PFSK-1 (cell line): ENCODE data around the gene F7.

Source experiments
- FOXP2 ChIP-seq: optimal IDR thresholded peaks from 2 replicates; pipeline ENCODE3; 2011; ENCODE audit warnings: borderline replicate concordance, control low read depth, inconsistent platforms; ENCODE audit not compliant: insufficient read depth; ENCODE audit errors: extremely low read length, extremely low read depth
- POLR2AphosphoS5 ChIP-seq: IDR thresholded peaks from 2 replicates; pipeline ENCODE4 v1.6.1; 2012; ENCODE audit warnings: low read depth, mild to moderate bottlenecking, control low read depth, low read length, moderate library complexity
- REST ChIP-seq, 2 experiments: IDR thresholded peaks; 2 replicates each; pipeline versions ENCODE4 v1.6.1 to v1.8.0; 2011 to 2012; ENCODE audit warnings: low read depth in 2 of 2, low read length in 2 of 2, control low read depth in 1 of 2, inconsistent platforms in 1 of 2, mild to moderate bottlenecking in 1 of 2, moderate library complexity in 1 of 2; ENCODE audit not compliant: insufficient read depth in 1 of 2
- SIN3A ChIP-seq: IDR thresholded peaks from 2 replicates; pipeline ENCODE4 v1.6.1; 2012; ENCODE audit warnings: mild to moderate bottlenecking, low read length, moderate library complexity, borderline replicate concordance; ENCODE audit not compliant: insufficient read depth
- TAF1 ChIP-seq: IDR thresholded peaks from 2 replicates; pipeline ENCODE4 v1.6.1; 2012; ENCODE audit warnings: low read length, control low read depth, borderline replicate concordance; ENCODE audit not compliant: insufficient read depth

The F7 gene

DNA sequence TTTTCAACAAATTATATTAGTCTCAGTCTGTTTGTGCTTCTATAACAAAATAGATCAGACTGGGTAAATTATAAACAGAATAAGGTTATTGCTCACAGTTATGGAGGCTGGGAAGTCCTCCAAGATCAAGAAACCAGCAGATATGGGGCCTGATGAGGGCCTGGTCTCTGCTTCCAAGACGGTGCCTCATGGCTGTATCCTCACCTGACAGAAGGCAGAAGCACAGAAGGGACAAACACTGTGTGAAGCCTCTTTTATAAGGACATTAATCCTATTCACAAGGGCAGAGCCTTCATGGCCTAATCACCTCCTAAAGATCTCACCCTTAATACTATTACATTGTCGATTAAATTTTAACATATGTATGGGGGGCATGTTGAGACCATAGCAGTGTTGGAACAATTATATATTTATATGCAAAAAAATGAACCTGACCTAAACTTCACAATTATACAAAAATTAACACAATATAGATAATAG lies 29.7 kb downstream of the F7 start:
- no peak for TF ChIP-seq TAF1

GRCh38 chr13:113137691-113138298 lies 32.2 kb downstream of the F7 start:
- TF ChIP-seq TAF1 (no peak), SIN3A (no peak), POLR2AphosphoS5 (no peak), FOXP2 (no peak), REST (IDR thresholded peaks at IDR 0.05; ENCODE audit: insufficient read depth in 1 of 2, low read depth in 2 of 2, low read length in 2 of 2) (no peak)

DNA sequence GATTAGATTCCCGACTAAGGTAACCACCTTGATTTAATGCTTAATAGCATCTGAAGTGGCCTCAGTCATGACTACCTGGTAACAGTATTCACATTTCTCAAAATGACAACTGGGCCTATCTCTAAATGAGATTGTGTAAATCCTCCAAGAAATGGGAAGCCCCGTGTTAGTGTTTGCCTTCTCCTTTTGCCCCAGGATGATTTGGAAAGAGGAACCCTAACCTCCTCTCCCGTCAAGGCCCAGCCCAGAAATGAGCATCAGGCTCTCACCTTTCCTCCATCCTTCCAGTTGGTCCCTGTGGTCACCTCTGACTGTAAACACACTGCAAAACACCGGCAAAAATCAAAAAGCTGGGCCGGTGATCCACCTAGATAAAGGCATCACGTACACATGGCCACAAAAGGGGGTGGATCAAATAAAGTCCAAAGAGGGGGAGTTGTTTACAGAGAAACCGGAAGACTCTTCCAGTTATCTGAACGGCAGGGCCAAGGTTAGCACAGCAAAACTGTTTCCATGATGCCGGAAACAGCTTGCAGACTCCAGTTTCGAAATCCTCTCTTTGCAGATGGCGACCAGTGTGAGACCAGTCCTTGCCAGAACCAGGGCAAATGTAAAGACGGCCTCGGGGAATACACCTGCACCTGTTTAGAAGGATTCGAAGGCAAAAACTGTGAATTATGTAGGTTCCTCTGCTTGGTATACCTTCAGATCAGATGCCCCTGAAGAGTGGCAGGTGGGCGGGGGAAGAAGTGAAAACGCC lies 33.4 kb downstream of the F7 start:
- TF ChIP-seq POLR2AphosphoS5 (no peak), SIN3A (no peak), FOXP2 (no peak), TAF1 (no peak), REST (IDR thresholded peaks at IDR 0.05; ENCODE audit: insufficient read depth in 1 of 2, low read depth in 2 of 2, low read length in 2 of 2) (no peak)

- no peak for TF ChIP-seq SIN3A
- TF ChIP-seq POLR2AphosphoS5 = no peak
- no peak for TF ChIP-seq TAF1
- TF ChIP-seq REST (IDR thresholded peaks at IDR 0.05; ENCODE audit: insufficient read depth in 1 of 2, low read depth in 2 of 2, low read length in 2 of 2) = no peak
- TF ChIP-seq FOXP2 = no peak
These were observed 34.0 kb downstream of the F7 start for GRCh38 chr13:113139577-113139976.

DNA sequence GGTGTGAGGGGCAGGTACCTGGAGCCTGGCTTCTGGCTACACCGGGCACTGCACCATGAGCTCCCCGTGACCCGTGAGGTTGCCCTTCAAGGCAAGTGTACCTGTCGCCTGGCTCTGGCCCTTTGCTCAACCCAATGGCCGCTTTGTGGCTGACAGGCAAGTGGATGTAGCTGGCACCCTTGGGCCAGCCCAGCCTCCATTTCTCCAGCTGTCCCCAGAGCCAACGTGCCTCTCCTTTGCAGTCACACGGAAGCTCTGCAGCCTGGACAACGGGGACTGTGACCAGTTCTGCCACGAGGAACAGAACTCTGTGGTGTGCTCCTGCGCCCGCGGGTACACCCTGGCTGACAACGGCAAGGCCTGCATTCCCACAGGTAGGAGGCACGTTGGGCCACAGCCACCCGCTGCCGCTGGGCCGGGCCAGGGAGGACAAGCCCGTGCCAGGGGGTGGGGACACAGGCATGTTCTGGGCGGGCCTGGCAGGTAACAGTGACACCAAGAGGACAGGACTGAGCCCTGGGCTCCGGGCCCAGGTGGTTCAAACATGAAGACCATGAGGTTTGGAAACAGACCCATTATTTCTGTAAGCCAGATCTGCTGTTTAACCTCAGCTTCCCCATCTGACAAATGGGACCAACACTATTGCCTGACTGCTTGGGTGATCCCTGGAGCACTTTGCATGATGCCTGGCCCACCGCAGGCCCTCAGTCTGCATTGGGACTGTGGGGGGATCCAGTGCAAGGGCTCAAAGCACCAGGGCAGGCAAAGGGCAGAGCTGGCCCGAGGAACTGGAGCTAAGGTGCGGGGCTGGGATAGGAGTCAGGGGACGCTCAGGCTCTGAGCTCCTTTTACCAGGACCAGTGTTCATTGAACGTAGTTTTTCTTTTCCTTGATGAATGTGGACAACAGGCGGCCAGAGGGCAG lies 35.3 kb downstream of the F7 start:
- TF ChIP-seq SIN3A = no peak
- no peak for TF ChIP-seq REST (IDR thresholded peaks at IDR 0.05; ENCODE audit: insufficient read depth in 1 of 2, low read depth in 2 of 2, low read length in 2 of 2)
- TF ChIP-seq FOXP2 = no peak
- no peak for TF ChIP-seq TAF1
- TF ChIP-seq POLR2AphosphoS5 = no peak
